Glutamatergic neuron (in vitro differentiated cells): ENCODE measurements around the gene SLC39A10. TPM values are rescaled to one million over a fixed set of nuclear protein-coding genes. Genes with fewer than 3 reads are reported as not detected.

Experiments
- DNase-seq: peaks from one replicate; pipeline ENCODE4 v3.0.0; 2022
- H3K27ac Mint-ChIP-seq: one replicate; pipeline ENCODE4 v1.8.0; 2020; ENCODE audit warnings: mild to moderate bottlenecking, mixed read lengths, inconsistent platforms; ENCODE audit not compliant: unreplicated experiment
- H3K27me3 Mint-ChIP-seq: one replicate; pipeline ENCODE4 v1.8.0; 2020; ENCODE audit warnings: mild to moderate bottlenecking, moderate library complexity, mixed read lengths, inconsistent platforms; ENCODE audit not compliant: unreplicated experiment
- H3K36me3 Mint-ChIP-seq: one replicate; pipeline ENCODE4 v1.8.0; 2020; ENCODE audit warnings: mild to moderate bottlenecking, mixed read lengths, inconsistent platforms; ENCODE audit not compliant: unreplicated experiment
- H3K4me1 Mint-ChIP-seq: one replicate; pipeline ENCODE4 v1.8.0; 2020; ENCODE audit warnings: mild to moderate bottlenecking, low read depth, mixed read lengths, inconsistent platforms; ENCODE audit not compliant: unreplicated experiment
- H3K4me3 Mint-ChIP-seq: one replicate; pipeline ENCODE4 v1.8.0; 2020; ENCODE audit warnings: mild to moderate bottlenecking, mixed read lengths, inconsistent platforms; ENCODE audit not compliant: unreplicated experiment
- H3K9me3 Mint-ChIP-seq: one replicate; pipeline ENCODE4 v1.8.0; 2020; ENCODE audit warnings: mild to moderate bottlenecking, moderate library complexity, mixed read lengths, inconsistent platforms; ENCODE audit not compliant: unreplicated experiment
- CTCF ChIP-seq: fragments of 200-600 bp; sonication (generic); IDR thresholded peaks from one replicate; pipeline ENCODE4 v1.5.0; 2021; ENCODE audit not compliant: partially characterized antibody, unreplicated experiment
- total RNA-seq: library from RNA; stranded (reverse); fragmentation: NEBNext Ultra II Directional; extraction: Animal tissue kit (Norgen Biotek cat#: 25700); gene quantifications from one replicate; pipeline ENCODE4 v1.2.1, GENCODE V29; 2021; ENCODE audit not compliant: unreplicated experiment

Gene SLC39A10
- total RNA-seq, 1 donor from 2014 or later: 102 TPM

DNA sequence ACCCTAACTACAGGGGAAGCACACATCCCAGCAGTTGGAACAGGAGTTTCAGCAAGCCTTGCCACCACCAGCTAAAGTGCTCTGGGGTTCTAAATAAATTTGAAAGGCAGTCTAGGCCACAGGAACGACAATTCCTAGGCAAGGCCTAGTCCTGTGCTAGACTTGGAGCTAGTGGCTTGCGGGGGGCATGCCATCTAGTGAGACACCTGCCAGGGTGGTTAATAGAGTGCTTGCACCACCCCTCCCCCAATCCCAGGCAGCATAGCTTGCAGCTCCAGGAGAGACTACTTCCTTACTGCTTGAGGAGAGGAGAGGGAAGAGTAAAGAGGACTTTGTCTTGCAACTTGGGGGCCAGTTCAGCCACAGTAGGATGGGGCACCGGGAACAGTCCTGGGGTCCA, 101.8 kb downstream of the SLC39A10 start:
- Mint-ChIP-seq H3K27ac (no peak overlapping the region), H3K36me3 (peaks cover 7% of the 10 kb centered on the region), H3K4me3 (no peak overlapping the region), H3K9me3 (peaks cover 2% of the 10 kb centered on the region), H3K27me3 (no peaks in the 10 kb centered on the region), H3K4me1 (no peaks in the 10 kb centered on the region)
- TF ChIP-seq CTCF: no peak
- DNase-seq: no peak

- no peaks in the 10 kb centered on the region for H3K4me1 Mint-ChIP-seq
- TF ChIP-seq CTCF: no peak
- peaks cover 2% of the 10 kb centered on the region for H3K9me3 Mint-ChIP-seq
- H3K27ac Mint-ChIP-seq: no peak overlapping the region
- no peaks in the 10 kb centered on the region for H3K27me3 Mint-ChIP-seq
- peaks cover 13% of the 10 kb centered on the region for H3K36me3 Mint-ChIP-seq
- no peak for DNase-seq
- no peak overlapping the region for H3K4me3 Mint-ChIP-seq
Measured at GRCh38 chr2:195759877-195760276, 102.9 kb downstream of the SLC39A10 start.

DNA sequence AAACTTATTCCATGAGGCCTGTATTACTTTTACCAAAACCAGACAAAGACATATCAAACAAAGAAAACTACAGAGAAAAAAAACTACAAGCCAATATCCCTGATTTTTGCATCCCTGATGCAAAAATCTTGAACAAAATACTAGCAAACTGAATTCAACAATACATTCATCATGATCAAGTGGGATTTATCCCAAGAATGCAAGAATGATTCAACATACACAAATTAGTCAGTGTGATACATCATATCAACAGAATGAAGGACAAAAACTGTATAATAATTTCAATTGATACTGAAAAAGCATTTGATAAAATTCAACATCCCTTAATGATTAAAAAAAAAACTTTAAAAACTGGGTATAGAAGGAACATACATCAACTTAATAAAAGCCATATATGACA, 106.8 kb downstream of the SLC39A10 start:
- no peak overlapping the region for H3K4me3 Mint-ChIP-seq
- H3K36me3 Mint-ChIP-seq: peaks cover 18% of the 10 kb centered on the region
- H3K4me1 Mint-ChIP-seq: no peaks in the 10 kb centered on the region
- no peak for DNase-seq
- no peak for TF ChIP-seq CTCF
- H3K27me3 Mint-ChIP-seq: no peaks in the 10 kb centered on the region
- H3K27ac Mint-ChIP-seq: no peak overlapping the region
- peaks cover 2% of the 10 kb centered on the region for H3K9me3 Mint-ChIP-seq

DNA sequence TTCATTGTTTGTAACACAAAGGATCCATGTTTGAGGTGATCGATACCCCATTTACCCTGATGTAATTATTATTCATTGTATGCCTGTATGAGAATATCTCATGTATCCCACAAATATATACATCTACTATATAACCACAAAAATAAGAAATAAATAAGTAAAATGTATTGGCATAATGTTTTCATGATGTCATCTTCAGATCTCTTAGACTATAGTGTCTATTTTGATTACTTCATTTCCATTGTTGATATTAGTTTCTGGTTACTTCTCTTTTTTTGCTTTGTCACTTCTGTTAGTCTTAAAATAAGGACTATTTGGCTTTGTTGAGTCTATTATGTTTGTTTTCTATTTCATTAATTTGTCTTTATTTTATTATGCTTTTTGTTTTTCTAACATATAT, 109.7 kb downstream of the SLC39A10 start:
- Mint-ChIP-seq H3K36me3 (peaks cover 11% of the 10 kb centered on the region), H3K27me3 (no peaks in the 10 kb centered on the region)
- no peak for DNase-seq

GRCh38 chr2:195768431-195768830, 111.4 kb downstream of the SLC39A10 start:
- Mint-ChIP-seq H3K36me3 (peaks cover 11% of the 10 kb centered on the region), H3K27me3 (peaks cover 2% of the 10 kb centered on the region), H3K9me3 (peaks cover 2% of the 10 kb centered on the region), H3K4me3 (no peak overlapping the region), H3K4me1 (no peaks in the 10 kb centered on the region), H3K27ac (no peak overlapping the region)
- DNase-seq: no peak
- no peak for TF ChIP-seq CTCF

More for the DNA sequence above, 109.7 kb downstream of the SLC39A10 start:
- TF ChIP-seq CTCF: no peak
- Mint-ChIP-seq H3K27ac (no peak overlapping the region), H3K4me3 (no peak overlapping the region), H3K9me3 (peaks cover 2% of the 10 kb centered on the region), H3K4me1 (no peaks in the 10 kb centered on the region)
